BLaER1 treated with 17β-estradiol and CSF1 and Interleukin-3, amounts not matched to agents 10 nM and 100 nM (cell line): ENCODE measurements around the gene PDE7B.

ENCODE experiments used
- H3K27ac ChIP-seq, 11 experiments: shearing (Covaris generic); formaldehyde crosslinking; 2 replicates each; pipeline ENCODE4 v1.8.1; 2022
- H3K27me3 ChIP-seq, 11 experiments: shearing (Covaris generic); formaldehyde crosslinking; 2 replicates each; pipeline ENCODE4 v1.8.1; 2022
- H3K36me3 ChIP-seq, 11 experiments: shearing (Covaris generic); formaldehyde crosslinking; 2 replicates each; pipeline ENCODE4 v1.8.1; 2022
- H3K4me1 ChIP-seq, 10 experiments: shearing (Covaris generic); formaldehyde crosslinking; 2 replicates each; pipeline ENCODE4 v1.8.1; 2022
- H3K4me2 ChIP-seq, 11 experiments: shearing (Covaris generic); formaldehyde crosslinking; 2 replicates each; pipeline ENCODE4 v1.8.1; 2022
- H3K4me3 ChIP-seq, 10 experiments: shearing (Covaris generic); formaldehyde crosslinking; 2 replicates each; pipeline ENCODE4 v1.8.1; 2022
- H3K9ac ChIP-seq, 11 experiments: shearing (Covaris generic); formaldehyde crosslinking; 2 replicates each; pipeline ENCODE4 v1.8.1; 2022
- H3K9me3 ChIP-seq, 11 experiments: shearing (Covaris generic); formaldehyde crosslinking; replicated peaks in 1 of 11; 2 replicates each; pipeline ENCODE4 v1.8.1; 2022
- H4K20me1 ChIP-seq, 11 experiments: shearing (Covaris generic); formaldehyde crosslinking; 2 replicates each; pipeline ENCODE4 v1.8.1; 2022
- Cebpa-rat ChIP-seq, 11 experiments: shearing (Covaris generic); IDR thresholded peaks; 2 replicates each; pipeline ENCODE4 v1.8.1; 2022

Gene PDE7B

DNA sequence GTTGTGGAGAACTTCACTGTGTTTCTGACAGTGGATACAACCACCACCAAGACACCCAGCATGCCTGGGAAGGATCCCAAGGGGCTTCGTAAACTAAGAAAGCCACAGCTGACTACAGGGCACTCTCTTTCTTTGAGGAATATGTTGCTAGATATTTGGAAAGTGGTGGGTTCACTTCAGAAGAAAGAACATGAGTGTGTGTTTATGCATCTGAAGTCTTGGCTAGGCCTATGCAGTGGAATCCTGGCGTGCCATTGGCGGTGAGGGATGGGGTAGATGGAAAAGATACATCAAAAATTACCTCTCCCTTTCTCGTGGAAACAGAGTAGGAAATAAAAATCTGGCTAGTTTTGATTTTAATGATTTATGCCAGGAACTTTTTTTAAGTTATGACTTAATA, 187.7 kb downstream of the PDE7B start:
- H3K4me3 ChIP-seq = no peak overlapping the region
- no peak overlapping the region for H3K9ac ChIP-seq
- H3K4me2 ChIP-seq = peak overlapping the region in 2 of 11 experiments; percentile 32 to 81; a peak in 4 of 22 replicates
- no peaks in the 10 kb centered on the region for H3K27me3 ChIP-seq
- H3K9me3 ChIP-seq = no peaks in the 10 kb centered on the region
- H3K4me1 ChIP-seq = peaks cover 0 to 71% (median 11%) of the 10 kb centered on the region in 10 experiments; a peak in 17 of 20 replicates
- no peak for TF ChIP-seq Cebpa-rat (IDR thresholded peaks at IDR 0.05)
- H4K20me1 ChIP-seq = no peaks in the 10 kb centered on the region
- no peaks in the 10 kb centered on the region for H3K36me3 ChIP-seq
- H3K27ac ChIP-seq = no peak overlapping the region

GRCh38 chr6:136050475-136050874, 199.0 kb downstream of the PDE7B start:
- H3K36me3 ChIP-seq = no peaks in the 10 kb centered on the region
- no peaks in the 10 kb centered on the region; a peak in 1 of 22 replicates for H3K9me3 ChIP-seq
- no peaks in the 10 kb centered on the region for H3K27me3 ChIP-seq
- H3K4me1 ChIP-seq = peaks cover 13 to 32% (median 16%) of the 10 kb centered on the region in 10 experiments
- H3K27ac ChIP-seq = peak overlapping the region in 8 of 11 experiments; percentile 13 to 61 (median 40); a peak in 9 of 22 replicates
- peak overlapping the region; percentile 55 to 75 (median 66) for H3K4me2 ChIP-seq
- H3K9ac ChIP-seq = peak overlapping the region in 2 of 11 experiments; percentile 23 to 29; a peak in 2 of 22 replicates
- no peak for TF ChIP-seq Cebpa-rat (IDR thresholded peaks at IDR 0.05)
- H4K20me1 ChIP-seq = no peaks in the 10 kb centered on the region
- no peak overlapping the region for H3K4me3 ChIP-seq

DNA sequence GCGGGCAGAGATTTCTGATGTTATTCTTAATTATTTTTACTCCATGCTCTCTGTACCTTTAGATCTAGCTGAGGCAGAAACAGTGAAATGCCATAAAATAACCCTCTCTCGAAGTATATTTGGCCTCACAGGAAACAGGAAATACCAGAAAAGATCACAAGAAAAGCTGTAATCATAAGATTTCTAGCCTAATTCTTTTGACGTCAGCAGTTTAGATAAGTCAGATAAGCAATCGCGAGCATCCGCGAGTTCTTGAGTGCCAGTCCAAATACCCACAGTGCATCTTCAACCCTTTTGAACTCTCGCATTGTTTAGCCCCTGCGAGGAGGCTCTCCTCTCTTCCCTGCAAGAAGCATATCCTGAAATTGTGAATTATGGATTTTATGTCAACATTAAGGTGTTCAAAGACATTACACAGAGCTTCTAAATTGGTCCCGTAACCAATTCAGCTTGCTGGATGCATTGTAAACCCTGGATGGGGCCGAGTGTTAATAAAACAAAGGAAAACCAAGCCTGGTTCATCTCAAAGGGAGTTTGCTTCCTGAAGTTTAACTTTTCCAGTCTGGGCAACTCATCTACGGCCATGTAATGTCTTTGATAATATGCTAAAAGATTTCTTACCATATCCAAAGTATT, 199.8 kb downstream of the PDE7B start:
- peak overlapping the region in 1 of 11 experiments; percentile 23; a peak in 1 of 22 replicates for H3K9ac ChIP-seq
- H3K4me3 ChIP-seq = no peak overlapping the region
- no peak for TF ChIP-seq Cebpa-rat (IDR thresholded peaks at IDR 0.05)
- H3K4me2 ChIP-seq = peak overlapping the region; percentile 55 to 75 (median 66)
- no peaks in the 10 kb centered on the region for H3K36me3 ChIP-seq
- H3K9me3 ChIP-seq = no peaks in the 10 kb centered on the region; a peak in 1 of 22 replicates
- no peaks in the 10 kb centered on the region for H4K20me1 ChIP-seq
- H3K4me1 ChIP-seq = peaks cover 13 to 32% (median 16%) of the 10 kb centered on the region in 10 experiments
- H3K27me3 ChIP-seq = no peaks in the 10 kb centered on the region
- peak overlapping the region in 9 of 11 experiments; percentile 3 to 61 (median 36); a peak in 9 of 22 replicates for H3K27ac ChIP-seq

DNA sequence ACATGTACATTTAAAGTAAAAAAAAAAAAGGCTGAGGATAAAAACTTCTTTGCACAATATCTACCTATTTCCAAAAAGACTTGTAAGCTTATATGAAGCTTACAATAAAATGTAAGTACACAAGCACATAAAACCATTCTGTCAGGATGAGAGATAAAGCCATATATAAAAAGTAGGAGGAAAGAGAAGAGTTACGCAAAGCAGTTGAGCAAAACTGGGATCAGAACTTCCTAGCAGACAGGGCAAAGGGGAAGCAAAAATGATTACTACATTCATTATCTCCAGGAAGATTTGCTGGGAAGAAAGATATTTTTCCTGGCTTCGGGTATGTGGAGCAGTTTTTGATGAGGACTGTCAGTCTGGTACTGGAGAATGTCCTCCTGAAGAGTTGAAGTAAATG, 200.5 kb downstream of the PDE7B start:
- no peak overlapping the region for H3K4me3 ChIP-seq
- H4K20me1 ChIP-seq = no peaks in the 10 kb centered on the region
- no peaks in the 10 kb centered on the region for H3K36me3 ChIP-seq
- no peaks in the 10 kb centered on the region; a peak in 1 of 22 replicates for H3K9me3 ChIP-seq
- no peak overlapping the region for H3K9ac ChIP-seq
- H3K27me3 ChIP-seq = no peaks in the 10 kb centered on the region
- H3K4me2 ChIP-seq = peak overlapping the region in 3 of 11 experiments; percentile 31 to 75 (median 39); a peak in 6 of 22 replicates
- no peak overlapping the region for H3K27ac ChIP-seq
- no peak for TF ChIP-seq Cebpa-rat (IDR thresholded peaks at IDR 0.05)
- peaks cover 13 to 32% (median 16%) of the 10 kb centered on the region in 10 experiments for H3K4me1 ChIP-seq

- no peaks in the 10 kb centered on the region for H3K9me3 ChIP-seq
- H3K4me3 ChIP-seq = no peak overlapping the region
- H3K27ac ChIP-seq = no peak overlapping the region
- TF ChIP-seq Cebpa-rat (IDR thresholded peaks at IDR 0.05) = no peak
- no peak overlapping the region for H3K4me2 ChIP-seq
- H4K20me1 ChIP-seq = no peaks in the 10 kb centered on the region
- no peaks in the 10 kb centered on the region for H3K27me3 ChIP-seq
- no peak overlapping the region for H3K9ac ChIP-seq
- no peaks in the 10 kb centered on the region for H3K36me3 ChIP-seq
- no peaks in the 10 kb centered on the region for H3K4me1 ChIP-seq
Observed at GRCh38 chr6:136058852-136059251, 207.4 kb downstream of the PDE7B start.

DNA sequence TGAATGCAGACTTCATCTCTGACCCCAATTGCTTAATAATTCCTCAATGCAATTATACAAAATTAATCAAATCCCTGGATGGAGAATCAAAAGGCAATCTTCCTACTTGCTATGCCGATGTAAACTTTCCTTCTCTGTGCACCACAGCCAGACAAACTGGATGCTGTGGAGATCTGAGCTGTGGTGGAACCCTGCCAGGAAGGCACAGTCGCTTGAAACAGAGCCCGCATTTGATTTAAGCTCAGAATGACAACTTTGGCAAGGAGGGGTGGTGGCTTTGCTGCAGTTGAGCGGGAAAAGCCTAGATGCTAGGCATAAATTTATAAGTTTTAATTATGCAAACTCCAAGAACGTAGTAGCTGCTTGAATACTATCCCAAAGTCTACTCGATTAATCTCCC, 207.8 kb downstream of the PDE7B start:
- Histone ChIP-seq H3K36me3 (no peaks in the 10 kb centered on the region), H3K4me3 (no peak overlapping the region), H4K20me1 (no peaks in the 10 kb centered on the region), H3K9ac (no peak overlapping the region), H3K27me3 (no peaks in the 10 kb centered on the region), H3K9me3 (no peaks in the 10 kb centered on the region), H3K27ac (no peak overlapping the region), H3K4me1 (no peaks in the 10 kb centered on the region), H3K4me2 (no peak overlapping the region)
- no peak for TF ChIP-seq Cebpa-rat (IDR thresholded peaks at IDR 0.05)

DNA sequence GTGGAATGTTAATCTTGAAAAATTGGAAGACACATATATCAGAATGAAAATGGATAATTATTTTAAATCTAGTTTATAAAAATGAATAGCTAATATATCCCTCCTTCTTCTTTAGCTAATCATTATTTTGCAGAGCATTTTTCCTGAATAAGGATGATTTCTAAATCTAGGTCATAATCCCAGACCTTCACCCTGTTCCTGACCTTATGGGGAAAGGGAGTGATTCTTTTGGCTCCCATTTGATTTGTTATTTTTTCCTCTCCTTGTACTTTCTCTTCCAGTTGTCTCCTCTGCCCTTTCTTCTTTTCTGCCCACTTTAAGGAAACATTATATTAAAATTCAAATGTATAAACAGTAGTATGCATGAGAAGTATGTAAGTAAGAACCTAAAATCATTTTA, 208.6 kb downstream of the PDE7B start:
- Histone ChIP-seq H3K36me3 (no peaks in the 10 kb centered on the region), H4K20me1 (no peaks in the 10 kb centered on the region), H3K27me3 (no peaks in the 10 kb centered on the region), H3K9me3 (no peaks in the 10 kb centered on the region), H3K4me2 (no peak overlapping the region), H3K4me1 (no peaks in the 10 kb centered on the region), H3K27ac (no peak overlapping the region), H3K9ac (no peak overlapping the region), H3K4me3 (no peak overlapping the region)
- no peak for TF ChIP-seq Cebpa-rat (IDR thresholded peaks at IDR 0.05)

- no peaks in the 10 kb centered on the region for H3K27me3 ChIP-seq
- H3K9ac ChIP-seq = no peak overlapping the region
- H3K4me3 ChIP-seq = no peak overlapping the region
- no peaks in the 10 kb centered on the region for H3K9me3 ChIP-seq
- H3K4me1 ChIP-seq = no peaks in the 10 kb centered on the region; a peak in 1 of 20 replicates
- no peak overlapping the region for H3K4me2 ChIP-seq
- H3K27ac ChIP-seq = no peak overlapping the region
- H4K20me1 ChIP-seq = no peaks in the 10 kb centered on the region
- no peak for TF ChIP-seq Cebpa-rat (IDR thresholded peaks at IDR 0.05)
- no peaks in the 10 kb centered on the region for H3K36me3 ChIP-seq
Observed at GRCh38 chr6:136060759-136061158, 209.3 kb downstream of the PDE7B start.

- Histone ChIP-seq H3K4me2 (no peak overlapping the region), H3K9me3 (no peaks in the 10 kb centered on the region), H3K9ac (no peak overlapping the region), H4K20me1 (no peaks in the 10 kb centered on the region), H3K4me3 (no peak overlapping the region), H3K36me3 (no peaks in the 10 kb centered on the region), H3K27me3 (no peaks in the 10 kb centered on the region), H3K27ac (no peak overlapping the region), H3K4me1 (no peaks in the 10 kb centered on the region; a peak in 1 of 20 replicates)
- TF ChIP-seq Cebpa-rat (IDR thresholded peaks at IDR 0.05) = no peak
Observed at GRCh38 chr6:136061701-136062100, 210.2 kb downstream of the PDE7B start.

DNA sequence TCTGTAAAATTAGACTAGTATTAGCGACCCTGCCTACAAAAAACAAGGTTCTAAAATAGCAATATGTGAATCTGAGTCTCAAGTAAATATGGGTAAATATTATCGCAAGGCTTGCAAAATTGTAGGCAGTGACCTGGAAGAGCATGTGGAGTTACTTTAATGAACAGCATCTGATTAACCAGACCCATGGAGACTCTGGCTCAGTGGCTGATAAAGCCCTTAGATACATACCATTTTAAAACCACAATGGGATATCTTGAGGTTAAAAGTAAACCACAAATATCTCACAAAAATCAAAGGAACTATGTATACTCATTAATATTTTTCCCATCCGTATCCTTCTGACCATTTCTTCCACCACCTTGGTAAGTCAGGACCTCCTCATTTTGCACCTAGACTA, 211.6 kb downstream of the PDE7B start:
- no peaks in the 10 kb centered on the region for H4K20me1 ChIP-seq
- H3K27me3 ChIP-seq = no peaks in the 10 kb centered on the region
- H3K4me1 ChIP-seq = no peaks in the 10 kb centered on the region; a peak in 1 of 20 replicates
- no peak overlapping the region for H3K27ac ChIP-seq
- H3K4me2 ChIP-seq = no peak overlapping the region
- H3K36me3 ChIP-seq = no peaks in the 10 kb centered on the region
- TF ChIP-seq Cebpa-rat (IDR thresholded peaks at IDR 0.05) = no peak
- no peaks in the 10 kb centered on the region for H3K9me3 ChIP-seq
- H3K4me3 ChIP-seq = no peak overlapping the region
- H3K9ac ChIP-seq = no peak overlapping the region
